ENCODE data around the gene MTA3. TPM values are rescaled to one million over a fixed set of nuclear protein-coding genes. Genes with fewer than 3 reads are reported as not detected.

Gene MTA3
- total and polyA plus RNA-seq, 11 donors: 11.9 to 31.8 (median 23.3) TPM

DNA sequence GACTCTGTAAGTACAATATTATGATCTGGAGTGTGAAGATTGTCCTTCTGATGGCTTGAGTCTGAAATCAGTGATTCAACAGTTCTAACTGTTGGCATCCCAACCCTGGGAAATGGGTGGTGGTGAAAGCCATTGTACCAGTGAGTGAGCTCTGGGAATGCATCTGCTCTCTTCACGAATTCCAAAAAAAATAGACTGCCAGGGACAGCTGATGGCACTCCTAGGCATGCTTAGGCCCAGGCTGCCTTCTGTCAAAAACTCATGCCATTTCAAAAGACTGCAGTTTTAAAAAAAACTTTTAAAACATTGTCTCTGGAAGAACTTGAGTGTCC, 175.2 kb downstream of the MTA3 start:
- DNase-seq: no peak
- intact Hi-C loops (cut with DNase I): no loop called here
- H3K4me3 ChIP-seq: no peak overlapping the region
- no peak overlapping the region for H3K27ac ChIP-seq
- peaks cover 0 to 6% (median 0%) of the 10 kb centered on the region in 9 donors for H3K36me3 ChIP-seq
- no peaks in the 10 kb centered on the region for H3K9me3 ChIP-seq
- H3K4me1 ChIP-seq: no peaks in the 10 kb centered on the region
- 86 to 100% (median 90%) methylated on average over 1 of the region's 1 CpG for WGBS, 4 donors
- no peak for TF ChIP-seq POLR2A (IDR thresholded peaks at IDR 0.05)
- TF ChIP-seq, protein P1, sequence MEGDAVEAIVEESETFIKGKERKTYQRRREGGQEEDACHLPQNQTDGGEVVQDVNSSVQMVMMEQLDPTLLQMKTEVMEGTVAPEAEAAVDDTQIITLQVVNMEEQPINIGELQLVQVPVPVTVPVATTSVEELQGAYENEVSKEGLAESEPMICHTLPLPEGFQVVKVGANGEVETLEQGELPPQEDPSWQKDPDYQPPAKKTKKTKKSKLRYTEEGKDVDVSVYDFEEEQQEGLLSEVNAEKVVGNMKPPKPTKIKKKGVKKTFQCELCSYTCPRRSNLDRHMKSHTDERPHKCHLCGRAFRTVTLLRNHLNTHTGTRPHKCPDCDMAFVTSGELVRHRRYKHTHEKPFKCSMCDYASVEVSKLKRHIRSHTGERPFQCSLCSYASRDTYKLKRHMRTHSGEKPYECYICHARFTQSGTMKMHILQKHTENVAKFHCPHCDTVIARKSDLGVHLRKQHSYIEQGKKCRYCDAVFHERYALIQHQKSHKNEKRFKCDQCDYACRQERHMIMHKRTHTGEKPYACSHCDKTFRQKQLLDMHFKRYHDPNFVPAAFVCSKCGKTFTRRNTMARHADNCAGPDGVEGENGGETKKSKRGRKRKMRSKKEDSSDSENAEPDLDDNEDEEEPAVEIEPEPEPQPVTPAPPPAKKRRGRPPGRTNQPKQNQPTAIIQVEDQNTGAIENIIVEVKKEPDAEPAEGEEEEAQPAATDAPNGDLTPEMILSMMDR (IDR thresholded peaks at IDR 0.05): no peak
- ATAC-seq: no peak
- no peaks in the 10 kb centered on the region for H3K27me3 ChIP-seq

GRCh38 chr2:42744545-42745082, 176.2 kb downstream of the MTA3 start:
- Histone ChIP-seq H3K27ac (no peak overlapping the region), H3K27me3 (no peaks in the 10 kb centered on the region), H3K36me3 (peaks cover 0 to 10% (median 0%) of the 10 kb centered on the region in 9 donors), H3K4me1 (no peaks in the 10 kb centered on the region), H3K9me3 (no peaks in the 10 kb centered on the region), H3K4me3 (no peak overlapping the region)
- TF ChIP-seq, protein P1 (IDR thresholded peaks at IDR 0.05): no peak
- TF ChIP-seq POLR2A (IDR thresholded peaks at IDR 0.05): no peak
- WGBS, 4 donors: 97 to 100% (median 98%) methylated on average over 3 of the region's 3 CpGs
- no peak for DNase-seq
- ATAC-seq: no peak
- intact Hi-C loops (cut with DNase I): no loop called here

DNA sequence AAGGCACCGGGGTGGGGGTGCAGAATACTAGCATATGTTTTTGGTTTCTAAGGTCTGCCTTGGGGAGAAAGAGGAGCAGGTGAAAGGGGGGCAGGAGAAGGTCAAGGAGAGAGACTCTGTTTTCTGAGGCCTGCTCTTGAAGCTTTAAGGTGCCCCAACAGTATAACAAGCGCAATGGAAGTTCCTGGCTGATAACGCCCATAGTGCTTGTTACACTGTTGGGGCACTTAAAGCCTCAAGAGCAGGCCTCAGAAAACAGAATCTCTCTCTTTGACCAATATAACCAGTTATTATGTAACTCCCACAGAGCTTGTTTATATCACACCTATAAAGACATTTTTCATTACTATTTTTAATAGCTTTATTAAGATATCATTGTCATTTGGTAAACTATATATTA, 179.0 kb downstream of the MTA3 start:
- WGBS, 4 donors: 96 to 99% (median 98%) methylated on average over 3 of the region's 3 CpGs
- no peaks in the 10 kb centered on the region for H3K9me3 ChIP-seq
- no peak overlapping the region for H3K4me3 ChIP-seq
- TF ChIP-seq POLR2A (IDR thresholded peaks at IDR 0.05): no peak
- TF ChIP-seq, protein P1 (IDR thresholded peaks at IDR 0.05): no peak
- peaks cover 0 to 10% (median 0%) of the 10 kb centered on the region in 9 donors for H3K36me3 ChIP-seq
- DNase-seq (no peak), ATAC-seq (no peak)
- H3K27me3 ChIP-seq: no peaks in the 10 kb centered on the region
- no peak overlapping the region for H3K27ac ChIP-seq
- intact Hi-C loops (cut with DNase I): no loop called here
- H3K4me1 ChIP-seq: peaks cover 0 to 13% (median 0%) of the 10 kb centered on the region in 12 donors

DNA sequence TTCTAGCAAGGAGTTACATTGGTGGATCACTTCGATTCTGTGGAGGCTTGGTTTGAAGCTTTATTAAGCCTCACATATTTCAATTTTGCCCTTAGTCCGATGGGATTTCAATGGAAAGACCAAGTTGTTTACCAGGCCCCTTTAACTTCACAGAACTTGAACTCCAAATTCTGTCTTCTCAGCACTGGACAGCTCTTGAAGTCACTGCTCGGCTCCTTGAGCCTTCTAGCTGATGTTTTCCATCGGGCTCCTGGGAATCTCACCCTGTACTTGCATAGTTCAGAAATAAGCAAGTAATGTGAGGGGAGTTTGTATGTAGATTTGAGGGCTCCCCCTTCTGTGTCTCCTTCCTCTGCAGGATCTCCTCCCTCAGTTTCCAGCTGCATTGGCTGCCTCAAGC, 180.4 kb downstream of the MTA3 start:
- Histone ChIP-seq H3K27me3 (no peaks in the 10 kb centered on the region), H3K9me3 (no peaks in the 10 kb centered on the region), H3K27ac (no peak overlapping the region), H3K4me1 (peaks cover 0 to 26% (median 5%) of the 10 kb centered on the region in 12 donors), H3K36me3 (peaks cover 0 to 10% (median 0%) of the 10 kb centered on the region in 9 donors), H3K4me3 (no peak overlapping the region)
- ATAC-seq (no peak), DNase-seq (no peak)
- TF ChIP-seq, protein P1 (IDR thresholded peaks at IDR 0.05): no peak
- TF ChIP-seq POLR2A (IDR thresholded peaks at IDR 0.05): no peak
- intact Hi-C loops (cut with DNase I): no loop called here
- 94 to 100% (median 97%) methylated on average over 4 of the region's 4 CpGs for WGBS, 4 donors
